H1 (cell line): ENCODE results near the gene FAM227B. TPM values are rescaled to one million over a fixed set of nuclear protein-coding genes. Genes with fewer than 3 reads are reported as not detected.

Experiments used
- CTCF ChIA-PET: fragments of 300-600 bp; sonication (Branson Sonifier 250); formaldehyde crosslinking; loops from one replicate; lab custom pipeline; 2021; ENCODE audit not compliant: partially characterized antibody; lab: Charles Lee
- POLR2A ChIA-PET: fragments of 300-600 bp; sonication (Branson Sonifier 250); formaldehyde crosslinking; loops from one replicate; lab custom pipeline; 2021; ENCODE audit warnings: inconsistent platforms; ENCODE audit not compliant: partially characterized antibody; lab: Charles Lee
- DNase-seq, 2 experiments: peaks; one replicate each; pipeline versions ENCODE4 v3.0.0 to v3.0.0-alpha.2; 2010 to 2022; ENCODE audit warnings: low spot score in 2 of 2, low read depth in 1 of 2, mixed read lengths in 1 of 2
- FAIRE-seq: peaks from 2 replicates; lab custom pipeline; 2011; peaks lifted over from hg19 to GRCh38; lab: Jason Lieb, UNC
- H2AFZ ChIP-seq: 2 replicates; pipeline ENCODE4 v1.8.1; 2012; ENCODE audit warnings: low read length, inconsistent platforms
- H2AK5ac ChIP-seq: 2 replicates; pipeline ENCODE4 v1.6.1; 2013; ENCODE audit warnings: low read depth, low read length
- H2BK120ac ChIP-seq: replicated peaks from 2 replicates; pipeline ENCODE3; 2013; ENCODE audit warnings: low read depth, low read length, inconsistent platforms
- H2BK12ac ChIP-seq: 2 replicates; pipeline ENCODE4 v1.6.1; 2013; ENCODE audit warnings: low read depth, low read length
- H2BK15ac ChIP-seq: 2 replicates; pipeline ENCODE4 v1.6.1; 2013; ENCODE audit warnings: low read length
- H2BK20ac ChIP-seq: 2 replicates; pipeline ENCODE4 v1.6.1; 2013; ENCODE audit warnings: low read length
- H2BK5ac ChIP-seq: 2 replicates; pipeline ENCODE4 v1.6.1; 2013; ENCODE audit warnings: low read depth, low read length
- H3K14ac ChIP-seq: 2 replicates; pipeline ENCODE4 v1.6.1; 2013; ENCODE audit warnings: inconsistent platforms; ENCODE audit not compliant: insufficient read length
- H3K18ac ChIP-seq: 2 replicates; pipeline ENCODE4 v1.6.1; 2013; ENCODE audit warnings: low read length; ENCODE audit errors: extremely low read depth
- H3K23ac ChIP-seq: 2 replicates; pipeline ENCODE4 v1.6.1; 2013; ENCODE audit warnings: inconsistent platforms; ENCODE audit not compliant: insufficient read length
- H3K23me2 ChIP-seq: 2 replicates; pipeline ENCODE4 v1.6.1; 2013; ENCODE audit warnings: low read depth, low read length
- H3K27ac ChIP-seq: 2 replicates; pipeline ENCODE4 v1.6.1; 2011; ENCODE audit warnings: low read depth, low read length, inconsistent platforms
- H3K27me3 ChIP-seq, 4 experiments: replicated peaks in 1 of 4; 1 replicate in 1 of 4; 2 replicates in 3 of 4; pipeline versions ENCODE4 v1.6.1 to v1.8.1; 2011 to 2013; ENCODE audit warnings: low read length in 3 of 4, mild to moderate bottlenecking in 3 of 4, inconsistent platforms in 2 of 4, mixed read lengths in 2 of 4, moderate library complexity in 1 of 4; ENCODE audit not compliant: control insufficient read depth in 3 of 4, insufficient read depth in 3 of 4; ENCODE audit errors: extremely low read depth in 1 of 4
- H3K36me3 ChIP-seq, 4 experiments: 2 replicates each; pipeline versions ENCODE4 v1.6.1 to v1.8.1; 2011 to 2013; ENCODE audit warnings: mild to moderate bottlenecking in 4 of 4, low read length in 3 of 4, moderate library complexity in 2 of 4, control low read depth in 1 of 4, inconsistent platforms in 1 of 4; ENCODE audit not compliant: insufficient read depth in 4 of 4, control insufficient read depth in 2 of 4
- H3K4ac ChIP-seq: replicated peaks from 2 replicates; pipeline ENCODE3; 2013; ENCODE audit warnings: low read length, low read depth, mixed read lengths, inconsistent platforms; ENCODE audit not compliant: insufficient read length
- H3K4me1 ChIP-seq, 4 experiments: replicated peaks in 1 of 4; 1 replicate in 1 of 4; 2 replicates in 3 of 4; pipeline versions ENCODE4 v1.6.1 to v1.8.1; 2011 to 2013; ENCODE audit warnings: low read length in 3 of 4, inconsistent platforms in 2 of 4, mixed read lengths in 1 of 4; ENCODE audit not compliant: insufficient read depth in 4 of 4, control insufficient read depth in 3 of 4
- H3K4me2 ChIP-seq, 2 experiments: 2 replicates each; pipeline versions ENCODE4 v1.6.1 to v1.8.1; 2011 to 2013; ENCODE audit warnings: low read depth in 2 of 2, low read length in 2 of 2, control low read depth in 1 of 2, inconsistent platforms in 1 of 2, mild to moderate bottlenecking in 1 of 2; ENCODE audit not compliant: insufficient read depth in 1 of 2
- H3K4me3 ChIP-seq, 4 experiments: fragments of 200-600, 300-600 bp in 1 of 4; sonication (generic), shearing (Covaris generic), sonication (Bioruptor Twin) in 1 of 4; 2 replicates each; pipeline versions ENCODE4 v1.5.1 to v1.8.1; 2011 to 2016; ENCODE audit warnings: low read length in 4 of 4, low read depth in 3 of 4, control low read depth in 2 of 4, inconsistent platforms in 2 of 4, mild to moderate bottlenecking in 2 of 4, mixed read lengths in 1 of 4, moderate library complexity in 1 of 4; ENCODE audit not compliant: insufficient read depth in 2 of 4; ENCODE audit errors: extremely low read depth in 1 of 4
- H3K56ac ChIP-seq: replicated peaks from 2 replicates; pipeline ENCODE3; 2013; ENCODE audit warnings: low read depth, mild to moderate bottlenecking, mixed read lengths, low read length, inconsistent platforms; ENCODE audit not compliant: insufficient read length
- H3K79me1 ChIP-seq: 2 replicates; pipeline ENCODE4 v1.6.1; 2013; ENCODE audit warnings: low read depth, low read length, control low read depth
- H3K79me2 ChIP-seq, 2 experiments: 2 replicates each; pipeline versions ENCODE4 v1.6.1 to v1.8.1; 2012 to 2013; ENCODE audit warnings: low read length in 2 of 2, mild to moderate bottlenecking in 2 of 2, inconsistent platforms in 1 of 2; ENCODE audit not compliant: insufficient read depth in 2 of 2, control insufficient read depth in 1 of 2
- H3K9ac ChIP-seq, 4 experiments: replicated peaks in 1 of 4; 1 replicate in 1 of 4; 2 replicates in 3 of 4; pipeline versions ENCODE4 v1.6.1 to v1.8.1; 2011 to 2013; ENCODE audit warnings: low read depth in 3 of 4, low read length in 3 of 4, control low read depth in 2 of 4, mild to moderate bottlenecking in 2 of 4, moderate library complexity in 2 of 4, inconsistent platforms in 1 of 4; ENCODE audit errors: extremely low read depth in 1 of 4
- H3K9me3 ChIP-seq, 2 experiments: 2 replicates each; pipeline versions ENCODE4 v1.6.1 to v1.8.1; 2012 to 2013; ENCODE audit warnings: mild to moderate bottlenecking in 2 of 2, moderate library complexity in 2 of 2, control low read depth in 1 of 2, inconsistent platforms in 1 of 2, low read depth in 1 of 2, low read length in 1 of 2, mixed read lengths in 1 of 2; ENCODE audit not compliant: insufficient read depth in 2 of 2
- H4K20me1 ChIP-seq, 2 experiments: replicated peaks in 1 of 2; 2 replicates each; pipeline versions ENCODE3 to v1.8.1; 2011 to 2013; ENCODE audit warnings: inconsistent platforms in 2 of 2, low read length in 2 of 2, mild to moderate bottlenecking in 1 of 2; ENCODE audit not compliant: insufficient read depth in 2 of 2, control insufficient read depth in 1 of 2
- H4K5ac ChIP-seq: 2 replicates; pipeline ENCODE4 v1.6.1; 2013; ENCODE audit warnings: low read length, low read depth, mixed read lengths, inconsistent platforms; ENCODE audit not compliant: insufficient read length
- H4K8ac ChIP-seq: 2 replicates; pipeline ENCODE4 v1.8.0; 2013; ENCODE audit warnings: mild to moderate bottlenecking, moderate library complexity, low read length, inconsistent platforms; ENCODE audit not compliant: insufficient read depth; ENCODE audit errors: extremely low read depth
- H4K91ac ChIP-seq: replicated peaks from 2 replicates; pipeline ENCODE3; 2013; ENCODE audit warnings: low read length, mixed read lengths, inconsistent platforms; ENCODE audit not compliant: insufficient read length
- ASH2L ChIP-seq: fragments of 200-600, 300-600 bp; sonication (generic); IDR thresholded peaks from one replicate; pipeline ENCODE4 v1.7.1; 2017; ENCODE audit warnings: low read length
- BCL11A ChIP-seq, 2 experiments: IDR thresholded peaks; one replicate each; pipeline ENCODE4 v1.6.1; 2011; ENCODE audit warnings: low read depth in 2 of 2, low read length in 2 of 2, mild to moderate bottlenecking in 2 of 2
- CEBPB ChIP-seq: IDR thresholded peaks from 2 replicates; pipeline ENCODE4 v1.6.1; 2012; ENCODE audit warnings: low read depth, low read length
- CHD2 ChIP-seq: IDR thresholded peaks from 2 replicates; pipeline ENCODE4 v1.6.1; 2012; ENCODE audit warnings: low read length, improper control_type of control experiment
- E2F6 ChIP-seq: IDR thresholded peaks from 2 replicates; pipeline ENCODE4 v1.6.1; 2012; ENCODE audit warnings: inconsistent platforms
- GTF2F1 ChIP-seq: IDR thresholded peaks from 2 replicates; pipeline ENCODE4 v1.6.1; 2012; ENCODE audit warnings: low read depth, low read length, improper control_type of control experiment, borderline replicate concordance
- KDM1A ChIP-seq: fragments of 200-600, 300-600 bp; sonication (generic); IDR thresholded peaks from 2 replicates; pipeline ENCODE4 v1.7.1; 2016; ENCODE audit warnings: mild to moderate bottlenecking, low read length, borderline replicate concordance
- NANOG ChIP-seq: IDR thresholded peaks from 2 replicates; pipeline ENCODE4 v1.6.1; 2011; ENCODE audit warnings: low read length, low read depth, mild to moderate bottlenecking, inconsistent platforms; ENCODE audit not compliant: insufficient read depth, poor library complexity, severe bottlenecking
- NRF1 ChIP-seq: IDR thresholded peaks from 2 replicates; pipeline ENCODE4 v1.6.1; 2011; ENCODE audit warnings: mild to moderate bottlenecking, low read depth, low read length, improper control_type of control experiment
- RFX5 ChIP-seq: IDR thresholded peaks from 2 replicates; pipeline ENCODE4 v1.6.1; 2011; ENCODE audit warnings: low read depth, low read length, improper control_type of control experiment, borderline replicate concordance
- SIN3A ChIP-seq, 2 experiments: IDR thresholded peaks in 1 of 2; conservative IDR thresholded peaks in 1 of 2; 2 replicates each; pipeline ENCODE4 v1.6.1; 2011 to 2012; ENCODE audit warnings: low read length in 2 of 2, improper control_type of control experiment in 1 of 2, low read depth in 1 of 2, mild to moderate bottlenecking in 1 of 2
- SP1 ChIP-seq: IDR thresholded peaks from 2 replicates; pipeline ENCODE4 v1.6.1; 2011; ENCODE audit warnings: low read depth, low read length
- WGBS, 2 experiments: shearing (Covaris generic) in 1 of 2; methylation state at CpG; one replicate each; pipeline versions ENCODE4 v1.1.6 to v1.1.7; 2013 to 2015; ENCODE audit warnings: low lambda C conversion rate in 2 of 2, mixed read lengths in 2 of 2, inconsistent platforms in 1 of 2, low coverage in 1 of 2, missing lambda C conversion rate in 1 of 2; ENCODE audit not compliant: insufficient replicate concordance in 2 of 2, insufficient coverage in 1 of 2, insufficient read length in 1 of 2; ENCODE audit errors: extremely low coverage in 1 of 2, missing lambda C conversion rate in 1 of 2; 5-methylcytosine and 5-hydroxymethylcytosine counted together
- polyA plus RNA-seq, 7 experiments: library from polyadenylated mRNA; depleted of rRNA in 3 of 7; stranded (reverse) in 5 of 7; unstranded in 2 of 7; fragments of >200 nt in 5 of 7; fragments of 200-250 nt in 2 of 7; gene quantifications; 1 replicate in 5 of 7; 2 replicates in 1 of 7; 4 replicates in 1 of 7; pipeline versions ENCODE4 v1.2.1 to v1.2.3, GENCODE V29; 2011 to 2013; ENCODE audit warnings: missing spikeins in 2 of 7, mixed read lengths in 2 of 7
- total RNA-seq: library from RNA; stranded (reverse); fragmentation: NEBNext Ultra II Directional; extraction: Animal tissue kit (Norgen Biotek cat#: 25700); gene quantifications from 2 replicates; pipeline ENCODE4 v1.2.1, GENCODE V29; 2021

FAM227B gene
- total and polyA plus RNA-seq, 2 of the 8 experiments (the other 6 are each of a cell fraction or from before 2014, with no cell fraction given): 4.0 to 6.5 TPM

- H3K79me2 ChIP-seq: no peaks in the 10 kb centered on the region
- FAIRE-seq: no peak
- POLR2A ChIA-PET: no interaction called here
Observed at GRCh38 chr15:49282366-49282765, 338.3 kb downstream of the FAM227B start.

More at GRCh38 chr15:49282366-49282765, 338.3 kb downstream of the FAM227B start:
- Histone ChIP-seq H3K4me2 (no peak overlapping the region), H3K4me3 (no peak overlapping the region), H3K9me3 (no peaks in the 10 kb centered on the region), H3K23me2 (peaks cover 3% of the 10 kb centered on the region; the same call in 1 of the 2 replicates), H3K9ac (no peak overlapping the region), H4K91ac (no peak overlapping the region), H3K36me3 (peaks cover 0 to 3% (median 2%) of the 10 kb centered on the region in 4 experiments; a peak in 2 of 8 replicates), H3K4ac (no peak overlapping the region), H4K8ac (no peak overlapping the region), H3K14ac (no peak overlapping the region), H3K23ac (no peak overlapping the region), H3K4me1 (no peaks in the 10 kb centered on the region), H2BK20ac (no peak overlapping the region), H3K56ac (no peak overlapping the region), H4K5ac (no peak overlapping the region), H2BK120ac (no peak overlapping the region), H2BK12ac (no peak overlapping the region), H4K20me1 (no peaks in the 10 kb centered on the region), H3K27ac (no peak overlapping the region), H2AK5ac (no peak overlapping the region), H3K27me3 (no peaks in the 10 kb centered on the region), H3K18ac (no peak overlapping the region), H2AFZ (no peak overlapping the region), H3K79me1 (no peaks in the 10 kb centered on the region), H2BK15ac (no peak overlapping the region), H2BK5ac (no peak overlapping the region)
- TF ChIP-seq E2F6: no peak
- TF ChIP-seq ASH2L: no peak
- no peak for TF ChIP-seq GTF2F1
- no peak for TF ChIP-seq RFX5
- TF ChIP-seq CEBPB: no peak
- no peak for TF ChIP-seq KDM1A
- no peak for TF ChIP-seq NANOG
- TF ChIP-seq NRF1: no peak
- no peak for TF ChIP-seq CHD2
- TF ChIP-seq SIN3A (conservative IDR thresholded peaks at IDR 0.05 in 1 of 2, IDR thresholded peaks at IDR 0.05 in 1 of 2; ENCODE audit: low read depth in 1 of 2, low read length in 2 of 2): no peak
- no peak for TF ChIP-seq BCL11A (IDR thresholded peaks at IDR 0.05; ENCODE audit: low read depth in 2 of 2, low read length in 2 of 2)
- no peak for TF ChIP-seq SP1
- CTCF ChIA-PET: interaction anchor here (0.7 to 1.1 kb wide), 3 partner anchors 11 to 139 kb away, joined by 3 to 4 read pairs (median 3); no protein-coding TSS in a partner anchor
- no peak for DNase-seq
- WGBS, 2 experiments: 90% methylated on average over 1 of the region's 1 CpG; no CpG with 5 or more reads in 1 of the 2 experiments
